ENCODE measurements around the gene C13orf42. TPM values are rescaled to one million over a fixed set of nuclear protein-coding genes. Genes with fewer than 3 reads are reported as not detected.
A peak's percentile ranks its signal among the peaks of the same experiment; 100 is the strongest.

The C13orf42 gene
- total and polyA plus RNA-seq, 4 donors = 0.06 to 0.20 (median 0.12) TPM

DNA sequence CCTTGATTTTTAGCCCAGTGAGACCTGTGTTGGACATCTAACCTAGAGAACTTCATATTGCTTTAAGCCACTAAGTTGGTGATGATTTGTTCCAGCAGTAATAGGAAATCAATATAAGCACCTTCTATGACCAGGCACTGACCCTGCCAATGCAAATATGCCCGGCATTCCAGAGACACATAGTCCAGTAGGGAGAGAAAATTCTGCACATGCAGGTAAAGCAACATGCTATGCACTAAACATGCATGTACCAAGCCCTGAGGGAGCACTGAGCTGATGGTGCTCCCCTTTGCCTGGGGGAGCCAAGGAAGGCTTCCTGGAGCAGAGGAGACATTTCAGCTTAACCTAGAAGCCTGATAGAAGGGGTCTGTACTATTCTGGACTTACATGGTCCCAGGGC lies 40.4 kb upstream of the C13orf42 start:
- H3K27me3 ChIP-seq (ENCODE audit: control insufficient read depth, insufficient read depth, low read length) = no peaks in the 10 kb centered on the region
- H3K9me3 ChIP-seq (ENCODE audit: control insufficient read depth, insufficient read depth, low read length) = no peaks in the 10 kb centered on the region
- H3K4me1 ChIP-seq (ENCODE audit: control insufficient read depth, insufficient read depth, low read length) = peaks cover 16% of the 10 kb centered on the region
- no peak overlapping the region for H3K4me3 ChIP-seq (ENCODE audit: low read depth, low read length)
- no peaks in the 10 kb centered on the region for H3K36me3 ChIP-seq (ENCODE audit: control insufficient read depth, insufficient read depth, low read length)
- no peak overlapping the region for H3K27ac ChIP-seq (ENCODE audit: low read depth, low read length)
- 100% methylated on average over 1 of the region's 1 CpG for WGBS (ENCODE audit: insufficient coverage)
- DNase-seq (ENCODE audit: low read depth in 4 of 6, low spot score in 6 of 6) = no peak

GRCh38 chr13:51148952-51149573 lies 38.0 kb upstream of the C13orf42 start:
- peaks cover 16% of the 10 kb centered on the region for H3K4me1 ChIP-seq (ENCODE audit: control insufficient read depth, insufficient read depth, low read length)
- WGBS (ENCODE audit: insufficient coverage) = 9% methylated on average over 4 of the region's 4 CpGs

DNA sequence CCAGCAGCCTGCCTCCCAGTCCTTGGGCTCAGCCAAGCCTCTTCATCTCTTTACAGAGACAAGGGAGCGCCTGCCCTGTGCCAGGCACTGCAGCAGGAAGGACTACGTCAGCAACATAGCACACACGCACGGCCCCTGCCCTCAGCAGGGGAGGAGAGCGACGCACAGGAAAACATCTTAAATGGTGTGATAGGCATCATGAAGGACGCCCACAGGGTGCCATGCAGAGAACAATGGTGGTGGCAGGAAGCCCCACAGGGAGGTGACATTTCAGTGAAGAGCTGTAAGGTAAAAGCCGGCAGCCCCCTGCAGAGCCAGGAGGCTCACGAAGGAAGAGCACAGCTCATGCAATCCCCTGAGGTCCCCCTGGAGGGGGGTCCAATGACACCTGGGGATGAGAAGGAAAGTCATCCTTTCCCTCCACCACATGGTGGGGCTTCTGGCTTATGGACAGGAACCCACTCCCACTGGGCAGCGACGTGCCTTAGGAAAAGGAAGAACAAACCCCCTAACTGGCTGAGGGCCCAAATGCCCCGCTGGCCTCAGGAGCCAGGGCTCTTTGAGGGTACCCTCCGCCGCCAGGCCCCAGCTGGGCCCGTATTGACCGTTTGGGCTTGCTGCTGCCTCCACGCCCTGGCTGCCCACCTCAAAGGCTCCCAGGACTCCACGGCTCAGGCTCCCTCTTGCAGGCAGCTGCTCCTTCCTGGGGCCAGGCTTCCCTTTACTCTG lies 37.3 kb upstream of the C13orf42 start:
- peak in 1 of 6 donors; percentile 16 for DNase-seq (ENCODE audit: low read depth in 4 of 6, low spot score in 6 of 6)
- 40% methylated on average over 15 of the region's 18 CpGs for WGBS (ENCODE audit: insufficient coverage)
- peaks cover 7% of the 10 kb centered on the region for H3K9me3 ChIP-seq (ENCODE audit: control insufficient read depth, insufficient read depth, low read length)
- no peak overlapping the region for H3K27ac ChIP-seq (ENCODE audit: low read depth, low read length)
- no peak overlapping the region for H3K4me3 ChIP-seq (ENCODE audit: low read depth, low read length)
- peaks cover 16% of the 10 kb centered on the region for H3K4me1 ChIP-seq (ENCODE audit: control insufficient read depth, insufficient read depth, low read length)
- H3K27me3 ChIP-seq (ENCODE audit: control insufficient read depth, insufficient read depth, low read length) = no peaks in the 10 kb centered on the region
- H3K36me3 ChIP-seq (ENCODE audit: control insufficient read depth, insufficient read depth, low read length) = no peaks in the 10 kb centered on the region

More at GRCh38 chr13:51148952-51149573, 38.0 kb upstream of the C13orf42 start:
- Histone ChIP-seq H3K36me3 (ENCODE audit: control insufficient read depth, insufficient read depth, low read length) (no peaks in the 10 kb centered on the region), H3K4me3 (ENCODE audit: low read depth, low read length) (no peak overlapping the region), H3K9me3 (ENCODE audit: control insufficient read depth, insufficient read depth, low read length) (peaks cover 7% of the 10 kb centered on the region), H3K27me3 (ENCODE audit: control insufficient read depth, insufficient read depth, low read length) (no peaks in the 10 kb centered on the region), H3K27ac (ENCODE audit: low read depth, low read length) (no peak overlapping the region)
- DNase-seq (ENCODE audit: low read depth in 4 of 6, low spot score in 6 of 6) = peak; percentile 50 to 96 (median 60)

GRCh38 chr13:51147732-51148131 lies 36.7 kb upstream of the C13orf42 start:
- WGBS (ENCODE audit: insufficient coverage) = 49% methylated on average over 6 of the region's 7 CpGs
- Histone ChIP-seq H3K27ac (ENCODE audit: low read depth, low read length) (no peak overlapping the region), H3K4me3 (ENCODE audit: low read depth, low read length) (no peak overlapping the region), H3K36me3 (ENCODE audit: control insufficient read depth, insufficient read depth, low read length) (no peaks in the 10 kb centered on the region), H3K4me1 (ENCODE audit: control insufficient read depth, insufficient read depth, low read length) (peaks cover 12% of the 10 kb centered on the region), H3K27me3 (ENCODE audit: control insufficient read depth, insufficient read depth, low read length) (no peaks in the 10 kb centered on the region), H3K9me3 (ENCODE audit: control insufficient read depth, insufficient read depth, low read length) (peaks cover 7% of the 10 kb centered on the region)
- DNase-seq (ENCODE audit: low read depth in 4 of 6, low spot score in 6 of 6) = no peak

DNA sequence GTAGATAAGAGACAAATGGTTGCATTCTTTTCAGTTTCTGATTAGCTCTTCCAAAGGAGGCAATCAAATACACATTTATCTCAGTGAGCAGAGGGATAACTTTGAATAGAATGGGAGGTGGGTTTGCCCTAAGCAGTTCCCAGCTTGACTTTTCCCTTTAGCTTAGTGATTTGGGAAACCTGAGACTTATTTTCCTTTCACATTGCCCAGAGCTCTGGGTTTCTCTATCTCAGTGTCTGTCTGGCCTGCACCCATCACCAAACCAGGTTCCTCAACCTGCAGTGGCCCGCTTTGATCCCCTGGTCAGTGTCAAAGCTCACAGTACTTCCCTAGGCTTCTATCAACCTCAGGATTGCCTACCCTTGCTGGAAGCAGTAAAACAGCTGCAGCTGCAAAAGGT lies 35.6 kb upstream of the C13orf42 start:
- DNase-seq (ENCODE audit: low read depth in 4 of 6, low spot score in 6 of 6) = no peak
- Histone ChIP-seq H3K4me3 (ENCODE audit: low read depth, low read length) (no peak overlapping the region), H3K9me3 (ENCODE audit: control insufficient read depth, insufficient read depth, low read length) (peaks cover 7% of the 10 kb centered on the region), H3K27me3 (ENCODE audit: control insufficient read depth, insufficient read depth, low read length) (no peaks in the 10 kb centered on the region), H3K36me3 (ENCODE audit: control insufficient read depth, insufficient read depth, low read length) (no peaks in the 10 kb centered on the region), H3K27ac (ENCODE audit: low read depth, low read length) (no peak overlapping the region), H3K4me1 (ENCODE audit: control insufficient read depth, insufficient read depth, low read length) (peaks cover 12% of the 10 kb centered on the region)
- WGBS (ENCODE audit: insufficient coverage) = no CpG with 5 or more reads among the region's 1 CpG

GRCh38 chr13:51137250-51137649 lies 26.2 kb upstream of the C13orf42 start:
- H3K27ac ChIP-seq (ENCODE audit: low read depth, low read length) = no peak overlapping the region
- no peaks in the 10 kb centered on the region for H3K4me1 ChIP-seq (ENCODE audit: control insufficient read depth, insufficient read depth, low read length)
- H3K27me3 ChIP-seq (ENCODE audit: control insufficient read depth, insufficient read depth, low read length) = no peaks in the 10 kb centered on the region
- no peak for DNase-seq (ENCODE audit: low read depth in 4 of 6, low spot score in 6 of 6)
- no peaks in the 10 kb centered on the region for H3K9me3 ChIP-seq (ENCODE audit: control insufficient read depth, insufficient read depth, low read length)
- WGBS (ENCODE audit: insufficient coverage) = 67% methylated on average over 4 of the region's 4 CpGs
- H3K4me3 ChIP-seq (ENCODE audit: low read depth, low read length) = no peak overlapping the region
- no peaks in the 10 kb centered on the region for H3K36me3 ChIP-seq (ENCODE audit: control insufficient read depth, insufficient read depth, low read length)

GRCh38 chr13:51136276-51136980 lies 25.4 kb upstream of the C13orf42 start:
- Histone ChIP-seq H3K4me3 (ENCODE audit: low read depth, low read length) (no peak overlapping the region), H3K36me3 (ENCODE audit: control insufficient read depth, insufficient read depth, low read length) (no peaks in the 10 kb centered on the region), H3K9me3 (ENCODE audit: control insufficient read depth, insufficient read depth, low read length) (no peaks in the 10 kb centered on the region), H3K27ac (ENCODE audit: low read depth, low read length) (no peak overlapping the region), H3K4me1 (ENCODE audit: control insufficient read depth, insufficient read depth, low read length) (no peaks in the 10 kb centered on the region), H3K27me3 (ENCODE audit: control insufficient read depth, insufficient read depth, low read length) (no peaks in the 10 kb centered on the region)
- no peak for DNase-seq (ENCODE audit: low read depth in 4 of 6, low spot score in 6 of 6)
- 75% methylated on average over 9 of the region's 10 CpGs for WGBS (ENCODE audit: insufficient coverage)

DNA sequence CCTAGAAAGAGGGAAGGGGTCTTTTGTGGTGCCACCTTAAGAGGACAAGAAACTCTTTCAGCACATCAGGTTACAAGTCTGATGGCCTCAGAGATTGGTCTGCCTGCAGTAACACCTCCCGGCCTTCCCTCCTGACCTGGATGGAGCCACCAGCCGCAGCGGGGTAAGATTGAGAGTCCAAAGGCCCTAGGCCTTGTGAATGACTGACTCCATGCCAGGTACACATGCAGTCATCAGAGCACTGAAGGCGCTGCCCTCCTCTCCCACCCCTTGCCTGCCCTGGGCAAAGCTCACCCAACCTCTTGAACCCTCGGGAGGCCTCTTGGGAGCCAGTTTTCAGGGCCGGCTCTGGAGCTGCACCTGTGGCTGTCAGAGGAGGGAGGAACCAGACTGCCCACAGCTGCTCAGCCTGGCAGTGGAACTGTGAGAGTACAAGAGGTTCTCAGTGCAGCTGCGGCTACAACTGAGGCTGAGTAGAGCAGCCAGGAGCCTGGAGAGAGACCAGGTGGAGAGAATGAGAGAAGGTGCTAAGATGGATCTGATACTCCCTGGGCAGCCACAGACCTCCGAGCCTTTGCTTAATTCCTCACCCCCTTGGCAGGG lies 23.8 kb upstream of the C13orf42 start:
- no peaks in the 10 kb centered on the region for H3K9me3 ChIP-seq (ENCODE audit: control insufficient read depth, insufficient read depth, low read length)

GRCh38 chr13:51130348-51130747 lies 19.3 kb upstream of the C13orf42 start:
- Histone ChIP-seq H3K9me3 (ENCODE audit: control insufficient read depth, insufficient read depth, low read length) (no peaks in the 10 kb centered on the region), H3K4me1 (ENCODE audit: control insufficient read depth, insufficient read depth, low read length) (no peaks in the 10 kb centered on the region), H3K27me3 (ENCODE audit: control insufficient read depth, insufficient read depth, low read length) (no peaks in the 10 kb centered on the region), H3K4me3 (ENCODE audit: low read depth, low read length) (no peak overlapping the region), H3K36me3 (ENCODE audit: control insufficient read depth, insufficient read depth, low read length) (no peaks in the 10 kb centered on the region), H3K27ac (ENCODE audit: low read depth, low read length) (no peak overlapping the region)
- 100% methylated on average over 1 of the region's 1 CpG for WGBS (ENCODE audit: insufficient coverage)
- no peak for DNase-seq (ENCODE audit: low read depth in 4 of 6, low spot score in 6 of 6)

More for the DNA sequence above, 23.8 kb upstream of the C13orf42 start:
- H3K4me3 ChIP-seq (ENCODE audit: low read depth, low read length) = no peak overlapping the region
- no peaks in the 10 kb centered on the region for H3K27me3 ChIP-seq (ENCODE audit: control insufficient read depth, insufficient read depth, low read length)
- no peak overlapping the region for H3K27ac ChIP-seq (ENCODE audit: low read depth, low read length)
- WGBS (ENCODE audit: insufficient coverage) = 87% methylated on average over 6 of the region's 8 CpGs
- no peaks in the 10 kb centered on the region for H3K4me1 ChIP-seq (ENCODE audit: control insufficient read depth, insufficient read depth, low read length)
- no peak for DNase-seq (ENCODE audit: low read depth in 4 of 6, low spot score in 6 of 6)
- no peaks in the 10 kb centered on the region for H3K36me3 ChIP-seq (ENCODE audit: control insufficient read depth, insufficient read depth, low read length)

All from spinal cord (tissue), 10 donors.